Vagina (tissue), 2 donors: ENCODE results near the gene BBS2. TPM values are rescaled to one million over a fixed set of nuclear protein-coding genes. Genes with fewer than 3 reads are reported as not detected.
A peak's percentile ranks its signal among the peaks of the same experiment; 100 is the strongest.

Source experiments
- DNase-seq, 2 donors: peaks; one replicate each; pipeline ENCODE4 v3.0.0-alpha.2; 2017; ENCODE audit errors: extremely low spot score in 2 of 2
- H3K27ac ChIP-seq: fragments of 200-600 bp; sonication (generic); one replicate; pipeline ENCODE4 v1.5.1; 2019
- H3K27me3 ChIP-seq: fragments of 200-600 bp; sonication (generic); one replicate; pipeline ENCODE4 v1.5.1; 2019
- H3K36me3 ChIP-seq, 2 donors: fragments of 200-600 bp; sonication (generic); one replicate each; pipeline ENCODE4 v1.5.1; 2017 to 2019
- H3K4me1 ChIP-seq: fragments of 200-600 bp; sonication (generic); one replicate; pipeline ENCODE4 v1.5.1; 2019
- H3K4me3 ChIP-seq, 2 donors: fragments of 200-600 bp; sonication (generic); 1 replicate in 1 of 2; 2 replicates in 1 of 2; pipeline ENCODE4 v1.5.1; 2016 to 2019
- H3K9me3 ChIP-seq: fragments of 200-600 bp; sonication (generic); one replicate; pipeline ENCODE4 v1.5.1; 2019
- POLR2A ChIP-seq, 2 donors: fragments of 450-650 bp; IDR thresholded peaks; one replicate each; pipeline ENCODE4 v1.6.1; 2017; ENCODE audit warnings: antibody characterized with exemption in 2 of 2, mild to moderate bottlenecking in 2 of 2, moderate library complexity in 2 of 2
- POLR2AphosphoS5 ChIP-seq, 2 donors: sonication (generic); formaldehyde crosslinking; IDR thresholded peaks; one replicate each; pipeline ENCODE4 v1.9.0; 2017; ENCODE audit warnings: antibody characterized with exemption in 2 of 2, mild to moderate bottlenecking in 2 of 2, low read depth in 1 of 2; ENCODE audit not compliant: insufficient read depth in 1 of 2
- intact Hi-C: fragments of 100-400 bp; cut with DNase I; formaldehyde crosslinking; loops from one replicate; pipeline ENCODE4 v1.15.1; 2023
- total RNA-seq: library from RNA; depleted of rRNA; stranded (reverse); fragments of >200 nt; gene quantifications from one replicate; pipeline ENCODE4 v1.2.3, GENCODE V29; 2016
- TF ChIP-seq, protein P1 (sequence below), 3 experiments: fragments of 450-650 bp in 2 of 3; fragments of 200-600 bp in 1 of 3; sonication (generic) in 1 of 3; IDR thresholded peaks; one replicate each; pipeline ENCODE4 v1.5.1; 2017 to 2019; ENCODE audit warnings: antibody characterized with exemption in 3 of 3, mild to moderate bottlenecking in 2 of 3, moderate library complexity in 2 of 3

The BBS2 gene
- total RNA-seq, 1 donor from 2014 or later = 89.9 TPM

DNA sequence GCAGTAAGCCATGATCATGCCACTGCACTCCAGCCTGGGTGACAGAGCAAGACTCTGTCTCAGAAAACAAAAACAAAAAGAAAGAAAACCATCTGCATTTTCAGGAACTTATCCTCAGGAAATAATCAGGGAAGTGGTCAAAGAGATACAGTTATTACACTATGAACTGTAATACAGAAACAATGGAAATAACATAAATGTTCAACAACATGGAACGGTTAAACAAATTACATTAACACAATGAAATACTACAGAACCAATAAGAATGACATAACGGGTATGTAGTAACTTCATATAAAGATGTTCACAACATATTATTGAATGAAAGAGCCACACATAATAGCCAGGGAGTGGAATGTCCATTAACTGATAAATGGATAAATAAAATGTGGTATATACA, 6.7 kb downstream of the BBS2 start:
- Histone ChIP-seq H3K36me3 (peaks cover 0 to 34% of the 10 kb centered on the region in 2 donors), H3K4me3 (no peak overlapping the region), H3K9me3 (no peaks in the 10 kb centered on the region), H3K27me3 (no peaks in the 10 kb centered on the region), H3K27ac (no peak overlapping the region), H3K4me1 (peaks cover 36% of the 10 kb centered on the region)
- TF ChIP-seq POLR2A (IDR thresholded peaks at IDR 0.05) (no peak), POLR2AphosphoS5 (IDR thresholded peaks at IDR 0.05; ENCODE audit: insufficient read depth in 1 of 2, low read depth in 1 of 2) (no peak)
- TF ChIP-seq, protein P1, sequence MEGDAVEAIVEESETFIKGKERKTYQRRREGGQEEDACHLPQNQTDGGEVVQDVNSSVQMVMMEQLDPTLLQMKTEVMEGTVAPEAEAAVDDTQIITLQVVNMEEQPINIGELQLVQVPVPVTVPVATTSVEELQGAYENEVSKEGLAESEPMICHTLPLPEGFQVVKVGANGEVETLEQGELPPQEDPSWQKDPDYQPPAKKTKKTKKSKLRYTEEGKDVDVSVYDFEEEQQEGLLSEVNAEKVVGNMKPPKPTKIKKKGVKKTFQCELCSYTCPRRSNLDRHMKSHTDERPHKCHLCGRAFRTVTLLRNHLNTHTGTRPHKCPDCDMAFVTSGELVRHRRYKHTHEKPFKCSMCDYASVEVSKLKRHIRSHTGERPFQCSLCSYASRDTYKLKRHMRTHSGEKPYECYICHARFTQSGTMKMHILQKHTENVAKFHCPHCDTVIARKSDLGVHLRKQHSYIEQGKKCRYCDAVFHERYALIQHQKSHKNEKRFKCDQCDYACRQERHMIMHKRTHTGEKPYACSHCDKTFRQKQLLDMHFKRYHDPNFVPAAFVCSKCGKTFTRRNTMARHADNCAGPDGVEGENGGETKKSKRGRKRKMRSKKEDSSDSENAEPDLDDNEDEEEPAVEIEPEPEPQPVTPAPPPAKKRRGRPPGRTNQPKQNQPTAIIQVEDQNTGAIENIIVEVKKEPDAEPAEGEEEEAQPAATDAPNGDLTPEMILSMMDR (IDR thresholded peaks at IDR 0.05) = no peak
- intact Hi-C loops = loop anchor here (10.0 kb wide), 1 partner anchor 192 kb away; no protein-coding TSS in a partner anchor
- no peak for DNase-seq

DNA sequence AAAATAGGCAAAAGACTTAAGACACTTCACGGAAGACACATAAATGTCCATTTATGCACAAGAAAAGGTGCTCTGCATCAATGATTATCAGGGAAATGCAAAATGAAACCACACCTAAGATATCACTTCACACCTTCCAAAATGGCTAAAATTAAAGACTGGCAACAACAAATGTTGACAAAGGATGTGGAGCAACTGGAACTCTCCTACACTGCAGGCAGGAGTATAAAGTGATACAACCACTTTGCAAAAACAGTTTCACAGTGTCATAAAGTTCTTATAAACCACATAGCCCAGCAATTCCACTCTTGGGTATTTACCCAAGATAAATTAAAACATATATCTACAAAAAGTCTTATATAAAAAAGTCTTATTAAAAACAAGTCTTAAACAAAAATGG, 7.8 kb downstream of the BBS2 start:
- Histone ChIP-seq H3K36me3 (peaks cover 0 to 40% of the 10 kb centered on the region in 2 donors), H3K4me1 (peaks cover 28% of the 10 kb centered on the region), H3K9me3 (no peaks in the 10 kb centered on the region), H3K4me3 (no peak overlapping the region), H3K27me3 (no peaks in the 10 kb centered on the region), H3K27ac (no peak overlapping the region)
- intact Hi-C loops = loop anchor here (10.0 kb wide), 1 partner anchor 193 kb away; no protein-coding TSS in a partner anchor
- no peak for DNase-seq
- TF ChIP-seq, protein P1 (IDR thresholded peaks at IDR 0.05) = no peak
- TF ChIP-seq POLR2AphosphoS5 (IDR thresholded peaks at IDR 0.05; ENCODE audit: insufficient read depth in 1 of 2, low read depth in 1 of 2) = no peak
- TF ChIP-seq POLR2A (IDR thresholded peaks at IDR 0.05) = no peak

DNA sequence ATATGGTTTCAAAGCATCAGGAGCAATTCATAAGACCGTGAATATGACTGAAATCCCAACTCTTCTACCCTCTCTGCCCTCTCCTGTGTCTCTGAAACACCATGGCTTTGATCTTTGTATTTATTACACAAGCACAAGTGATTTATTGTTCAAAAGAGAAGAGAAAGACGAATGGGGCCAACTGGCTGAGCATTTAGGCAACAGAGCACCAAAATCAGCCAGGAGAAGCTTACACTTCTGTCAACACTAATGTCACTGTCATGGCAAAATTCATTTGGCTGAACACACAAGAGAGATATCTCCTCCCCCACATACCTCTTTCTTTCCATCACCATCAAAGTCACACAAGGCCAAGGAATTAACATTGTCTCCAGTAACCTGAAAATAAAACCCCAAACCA, 9.3 kb downstream of the BBS2 start:
- intact Hi-C loops = loop anchor here (10.0 kb wide), 1 partner anchor 194 kb away; no protein-coding TSS in a partner anchor
- TF ChIP-seq POLR2A (IDR thresholded peaks at IDR 0.05) = no peak
- no peak for TF ChIP-seq POLR2AphosphoS5 (IDR thresholded peaks at IDR 0.05; ENCODE audit: insufficient read depth in 1 of 2, low read depth in 1 of 2)
- TF ChIP-seq, protein P1 (IDR thresholded peaks at IDR 0.05) = no peak
- H3K4me3 ChIP-seq = no peak overlapping the region
- no peaks in the 10 kb centered on the region for H3K9me3 ChIP-seq
- H3K4me1 ChIP-seq = peaks cover 17% of the 10 kb centered on the region
- peaks cover 0 to 46% of the 10 kb centered on the region in 2 donors for H3K36me3 ChIP-seq
- no peaks in the 10 kb centered on the region for H3K27me3 ChIP-seq
- DNase-seq = no peak
- no peak overlapping the region for H3K27ac ChIP-seq

DNA sequence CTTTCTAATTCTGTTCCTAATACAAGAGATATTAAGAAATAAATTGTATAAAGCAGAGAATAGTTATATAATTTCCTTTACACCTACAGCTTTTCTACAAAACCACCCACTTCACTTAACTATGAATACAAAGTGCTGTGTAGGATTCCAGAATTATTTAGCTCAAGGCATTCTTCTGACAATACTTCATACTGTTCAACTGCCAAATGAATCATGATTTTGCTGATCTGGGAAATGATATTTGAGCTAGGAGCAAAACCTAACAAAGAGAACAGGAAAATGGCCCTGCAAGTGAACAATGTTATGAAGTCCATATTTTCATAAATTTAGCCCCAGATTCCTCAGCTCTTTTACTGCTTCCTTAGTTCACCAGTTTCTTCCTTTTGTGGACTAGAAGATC, 12.9 kb downstream of the BBS2 start:
- Histone ChIP-seq H3K36me3 (peaks cover 0 to 77% of the 10 kb centered on the region in 2 donors), H3K4me1 (peaks cover 7% of the 10 kb centered on the region), H3K4me3 (no peak overlapping the region), H3K9me3 (no peaks in the 10 kb centered on the region), H3K27ac (peak overlapping the region; percentile 18), H3K27me3 (no peaks in the 10 kb centered on the region)
- DNase-seq = no peak
- intact Hi-C loops = no loop called here
- TF ChIP-seq POLR2AphosphoS5 (IDR thresholded peaks at IDR 0.05; ENCODE audit: insufficient read depth in 1 of 2, low read depth in 1 of 2) = no peak
- TF ChIP-seq, protein P1 (IDR thresholded peaks at IDR 0.05) = no peak
- TF ChIP-seq POLR2A (IDR thresholded peaks at IDR 0.05) = no peak

GRCh38 chr16:56505181-56505580, 14.6 kb downstream of the BBS2 start:
- TF ChIP-seq, protein P1 (IDR thresholded peaks at IDR 0.05) = no peak
- TF ChIP-seq POLR2A (IDR thresholded peaks at IDR 0.05) = no peak
- no peak for TF ChIP-seq POLR2AphosphoS5 (IDR thresholded peaks at IDR 0.05; ENCODE audit: insufficient read depth in 1 of 2, low read depth in 1 of 2)
- no peak for DNase-seq
- no peaks in the 10 kb centered on the region for H3K9me3 ChIP-seq
- peaks cover 7% of the 10 kb centered on the region for H3K4me1 ChIP-seq
- intact Hi-C loops = no loop called here
- no peak overlapping the region for H3K27ac ChIP-seq
- peaks cover 0 to 81% of the 10 kb centered on the region in 2 donors for H3K36me3 ChIP-seq
- H3K4me3 ChIP-seq = no peak overlapping the region
- H3K27me3 ChIP-seq = no peaks in the 10 kb centered on the region
